Airway epithelial cell (primary cell): ENCODE results near the gene WDR4. TPM values are rescaled to one million over a fixed set of nuclear protein-coding genes. Genes with fewer than 3 reads are reported as not detected.

Experiments used
- total RNA-seq: library from RNA; depleted of rRNA; stranded (reverse); fragments of >200 nt; gene quantifications from 2 replicates; pipeline ENCODE4 v1.2.3, GENCODE V29; 2015

Gene WDR4
- 9.9 and 12.3 TPM in 2 replicates for total RNA-seq

GRCh38 chr21:42878993-42879787 is at the start of gene WDR4:
Gene WDR4, minus strand, starts transcription at chr21:42879539. Its CDS starts 44 bp downstream, at chr21:42879495.

GRCh38 chr21:42925114-42925926 is 46.0 kb upstream of the WDR4 start, which contains the start of gene ERVH48-1:
Gene ERVH48-1, minus strand, starts transcription at chr21:42925630. Its CDS starts 6,624 bp downstream, at chr21:42919006.

GRCh38 chr21:42892931-42893755 is 13.8 kb upstream of the WDR4 start, which contains the start of gene NDUFV3:
Gene NDUFV3, plus strand, starts transcription at chr21:42893309. Its CDS starts 25 bp downstream, at chr21:42893334.

Other genes starting within 250 kb of the WDR4 start
- gene PDE9A, start 225.9 kb downstream of the WDR4 start, total RNA-seq: 1.4 and 1.8 TPM in 2 replicates
- 36.4 and 46.0 TPM in 2 replicates for gene NDUFV3, start 13.8 kb upstream of the WDR4 start, total RNA-seq
- gene ERVH48-1, start 46.1 kb upstream of the WDR4 start, total RNA-seq: not detected in 2 replicates
- gene PKNOX1, start 95.0 kb upstream of the WDR4 start, total RNA-seq: 6.9 and 9.1 TPM in 2 replicates
- 8.0 and 23.9 TPM in 2 replicates for gene CBS, start 196.3 kb upstream of the WDR4 start, total RNA-seq
- gene U2AF1, start 228.0 kb upstream of the WDR4 start, total RNA-seq: 24.9 and 27.6 TPM in 2 replicates